Upper lobe of right lung (tissue), 1 donor: ENCODE data around the gene COL13A1. TPM values are rescaled to one million over a fixed set of nuclear protein-coding genes. Genes with fewer than 3 reads are reported as not detected.

Experiments used
- ATAC-seq: fragments of 200-7000 bp; cut with Tn5 transposase; one replicate; pipeline ENCODE4 v1.9.1; 2020; ENCODE audit warnings: mild to moderate bottlenecking, moderate library complexity
- DNase-seq: peaks from one replicate; pipeline ENCODE4 v3.0.0-alpha.2; 2020
- H3K27ac ChIP-seq: fragments of 200-600 bp; one replicate; pipeline ENCODE4 v1.8.0; 2022
- H3K27me3 ChIP-seq: fragments of 200-600 bp; one replicate; pipeline ENCODE4 v1.8.0; 2022; ENCODE audit warnings: mild to moderate bottlenecking
- H3K36me3 ChIP-seq: fragments of 200-600 bp; one replicate; pipeline ENCODE4 v1.8.0; 2022
- H3K4me1 ChIP-seq: fragments of 200-600 bp; one replicate; pipeline ENCODE4 v1.8.0; 2022
- H3K4me3 ChIP-seq: fragments of 200-600 bp; one replicate; pipeline ENCODE4 v1.8.0; 2022; ENCODE audit warnings: mild to moderate bottlenecking
- H3K9me3 ChIP-seq: fragments of 200-600 bp; one replicate; pipeline ENCODE4 v1.8.0; 2022
- intact Hi-C: fragments of 100-400 bp; cut with DNase I; formaldehyde crosslinking; loops from one replicate; pipeline ENCODE4 v1.11.0; 2022
- total RNA-seq: library from RNA; stranded (reverse); fragmentation: NEBNext Ultra II Directional; extraction: Animal tissue kit (Norgen Biotek cat#: 25700); gene quantifications from one replicate; pipeline ENCODE4 v1.2.1, GENCODE V29; 2021
- TF ChIP-seq, protein P1 (sequence below): fragments of 200-600 bp; IDR thresholded peaks from one replicate; pipeline ENCODE4 v1.8.0; 2022; ENCODE audit warnings: antibody characterized with exemption
- donor health status: DM: no; HTN: yes; CAD: no; lungs with severe emphysema.

Gene COL13A1
- total RNA-seq, 1 donor from 2014 or later: 13.5 TPM

DNA sequence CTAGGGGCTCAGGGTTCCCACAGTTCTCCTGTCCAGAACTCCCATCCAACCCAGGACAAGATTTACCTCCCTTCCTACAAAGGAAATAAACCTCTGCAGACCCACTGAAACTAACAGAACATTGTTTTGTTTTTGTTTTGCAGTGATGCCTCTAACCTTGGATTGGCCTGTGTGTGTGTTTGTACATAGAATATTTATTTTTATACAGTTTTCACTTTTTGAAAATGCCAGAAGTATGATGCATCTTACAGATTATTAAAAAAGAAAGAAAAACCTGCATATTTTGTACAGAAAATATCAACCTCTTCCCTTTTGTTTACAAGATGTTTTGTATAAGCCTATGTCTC, 156.8 kb downstream of the COL13A1 start:
- TF ChIP-seq, protein P1, sequence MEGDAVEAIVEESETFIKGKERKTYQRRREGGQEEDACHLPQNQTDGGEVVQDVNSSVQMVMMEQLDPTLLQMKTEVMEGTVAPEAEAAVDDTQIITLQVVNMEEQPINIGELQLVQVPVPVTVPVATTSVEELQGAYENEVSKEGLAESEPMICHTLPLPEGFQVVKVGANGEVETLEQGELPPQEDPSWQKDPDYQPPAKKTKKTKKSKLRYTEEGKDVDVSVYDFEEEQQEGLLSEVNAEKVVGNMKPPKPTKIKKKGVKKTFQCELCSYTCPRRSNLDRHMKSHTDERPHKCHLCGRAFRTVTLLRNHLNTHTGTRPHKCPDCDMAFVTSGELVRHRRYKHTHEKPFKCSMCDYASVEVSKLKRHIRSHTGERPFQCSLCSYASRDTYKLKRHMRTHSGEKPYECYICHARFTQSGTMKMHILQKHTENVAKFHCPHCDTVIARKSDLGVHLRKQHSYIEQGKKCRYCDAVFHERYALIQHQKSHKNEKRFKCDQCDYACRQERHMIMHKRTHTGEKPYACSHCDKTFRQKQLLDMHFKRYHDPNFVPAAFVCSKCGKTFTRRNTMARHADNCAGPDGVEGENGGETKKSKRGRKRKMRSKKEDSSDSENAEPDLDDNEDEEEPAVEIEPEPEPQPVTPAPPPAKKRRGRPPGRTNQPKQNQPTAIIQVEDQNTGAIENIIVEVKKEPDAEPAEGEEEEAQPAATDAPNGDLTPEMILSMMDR: peak; percentile 10
- no peaks in the 10 kb centered on the region for H3K36me3 ChIP-seq
- no peak for ATAC-seq
- no peak for DNase-seq
- no peaks in the 10 kb centered on the region for H3K27me3 ChIP-seq
- no peaks in the 10 kb centered on the region for H3K9me3 ChIP-seq
- no peak overlapping the region for H3K27ac ChIP-seq
- H3K4me1 ChIP-seq: peaks cover 4% of the 10 kb centered on the region
- intact Hi-C loops: no loop called here
- no peak overlapping the region for H3K4me3 ChIP-seq

DNA sequence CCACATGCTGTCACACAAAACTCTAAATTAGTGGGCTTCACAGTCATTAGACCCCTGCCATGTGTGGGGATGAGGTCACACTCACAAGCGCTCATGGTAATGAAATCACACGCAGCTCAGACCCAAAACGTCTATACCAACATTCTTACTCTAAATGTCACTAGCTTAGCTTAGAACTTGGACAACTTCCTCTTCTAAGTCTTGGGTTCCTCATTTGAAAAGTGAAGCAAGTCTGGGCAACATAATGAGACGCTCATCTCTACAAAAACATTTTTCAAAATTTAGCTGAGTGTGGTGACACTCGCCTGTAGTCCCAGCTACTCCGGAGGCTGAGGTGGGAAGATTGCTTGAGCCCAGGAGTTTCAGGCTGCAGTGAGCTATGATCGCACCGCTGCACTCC, 158.2 kb downstream of the COL13A1 start:
- intact Hi-C loops: no loop called here
- ATAC-seq: peak; percentile 62
- DNase-seq: no peak

DNA sequence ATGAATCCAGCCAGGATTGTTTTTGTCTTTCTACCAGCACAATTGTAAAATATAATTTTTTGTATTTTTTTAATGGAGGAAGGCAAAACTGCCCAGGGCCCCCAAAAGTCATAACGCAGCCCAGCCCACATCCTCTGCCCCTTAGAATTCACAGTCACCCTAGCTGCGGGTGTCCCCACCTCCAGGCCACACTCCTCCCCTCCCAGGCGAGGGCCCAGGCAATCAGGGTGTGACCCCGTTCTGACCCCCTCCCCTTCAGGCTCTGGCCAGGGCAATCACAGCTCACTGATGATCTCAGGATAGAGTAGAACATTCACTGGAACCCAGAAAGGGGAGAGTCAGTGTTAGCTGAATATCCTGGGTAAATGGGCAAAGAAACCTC, 158.9 kb downstream of the COL13A1 start:
- Histone ChIP-seq H3K27ac (no peak overlapping the region), H3K4me1 (peaks cover 4% of the 10 kb centered on the region), H3K4me3 (no peak overlapping the region), H3K27me3 (no peaks in the 10 kb centered on the region), H3K9me3 (no peaks in the 10 kb centered on the region), H3K36me3 (no peaks in the 10 kb centered on the region)
- DNase-seq: no peak
- TF ChIP-seq, protein P1: no peak
- intact Hi-C loops: no loop called here
- no peak for ATAC-seq

More for the DNA sequence above, 158.2 kb downstream of the COL13A1 start:
- no peaks in the 10 kb centered on the region for H3K27me3 ChIP-seq
- no peak overlapping the region for H3K4me3 ChIP-seq
- H3K4me1 ChIP-seq: peaks cover 4% of the 10 kb centered on the region
- no peaks in the 10 kb centered on the region for H3K36me3 ChIP-seq
- H3K27ac ChIP-seq: peak overlapping the region; percentile 11
- TF ChIP-seq, protein P1: no peak
- no peaks in the 10 kb centered on the region for H3K9me3 ChIP-seq

DNA sequence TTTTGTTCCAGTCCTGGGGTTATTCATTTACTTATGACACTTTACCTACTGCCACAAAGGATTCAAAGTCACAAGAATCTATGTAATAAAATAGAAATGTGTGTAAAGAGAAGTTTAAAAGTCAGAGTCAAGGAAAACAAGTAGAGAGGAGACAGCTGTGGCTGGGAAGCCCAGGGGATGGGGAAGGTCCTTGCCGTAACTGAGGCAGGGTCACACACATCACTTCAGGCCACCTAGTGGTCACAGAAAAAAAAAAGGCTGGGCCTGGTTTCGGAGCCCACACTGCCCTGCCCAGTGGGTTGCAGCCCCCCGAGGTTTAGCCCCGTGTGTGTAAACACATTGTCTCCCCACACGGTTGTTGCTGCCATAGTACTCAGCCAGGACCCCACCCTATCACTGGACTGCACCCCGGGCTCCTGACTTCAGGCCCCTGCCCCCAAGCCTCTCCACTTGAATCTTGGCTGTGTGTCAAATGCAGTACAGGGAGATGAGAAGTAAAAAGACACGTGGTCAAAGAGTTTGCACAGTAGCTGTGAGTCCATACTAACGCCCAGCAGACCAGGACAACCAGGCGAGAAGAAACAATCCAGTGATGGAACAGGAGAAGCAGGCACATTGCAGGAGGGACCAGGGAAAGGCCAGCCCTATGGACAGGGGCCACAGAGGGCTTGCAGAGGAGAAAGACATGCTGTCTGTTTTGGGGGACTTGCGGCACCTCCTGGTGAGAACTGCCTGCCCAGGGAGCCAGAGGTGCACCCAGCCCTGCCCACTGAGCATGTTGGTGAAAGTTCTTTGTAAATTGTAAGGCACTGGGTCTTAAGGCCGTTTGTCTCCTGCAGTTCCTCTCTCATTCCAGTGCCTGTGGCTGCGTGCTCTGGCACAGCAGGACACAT, 159.5 kb downstream of the COL13A1 start:
- peak; percentile 7 for ATAC-seq
- Histone ChIP-seq H3K4me3 (no peak overlapping the region), H3K27me3 (no peaks in the 10 kb centered on the region), H3K9me3 (no peaks in the 10 kb centered on the region), H3K4me1 (peaks cover 4% of the 10 kb centered on the region), H3K27ac (no peak overlapping the region), H3K36me3 (no peaks in the 10 kb centered on the region)
- TF ChIP-seq, protein P1: peak; percentile 23
- intact Hi-C loops: no loop called here
- DNase-seq: no peak

DNA sequence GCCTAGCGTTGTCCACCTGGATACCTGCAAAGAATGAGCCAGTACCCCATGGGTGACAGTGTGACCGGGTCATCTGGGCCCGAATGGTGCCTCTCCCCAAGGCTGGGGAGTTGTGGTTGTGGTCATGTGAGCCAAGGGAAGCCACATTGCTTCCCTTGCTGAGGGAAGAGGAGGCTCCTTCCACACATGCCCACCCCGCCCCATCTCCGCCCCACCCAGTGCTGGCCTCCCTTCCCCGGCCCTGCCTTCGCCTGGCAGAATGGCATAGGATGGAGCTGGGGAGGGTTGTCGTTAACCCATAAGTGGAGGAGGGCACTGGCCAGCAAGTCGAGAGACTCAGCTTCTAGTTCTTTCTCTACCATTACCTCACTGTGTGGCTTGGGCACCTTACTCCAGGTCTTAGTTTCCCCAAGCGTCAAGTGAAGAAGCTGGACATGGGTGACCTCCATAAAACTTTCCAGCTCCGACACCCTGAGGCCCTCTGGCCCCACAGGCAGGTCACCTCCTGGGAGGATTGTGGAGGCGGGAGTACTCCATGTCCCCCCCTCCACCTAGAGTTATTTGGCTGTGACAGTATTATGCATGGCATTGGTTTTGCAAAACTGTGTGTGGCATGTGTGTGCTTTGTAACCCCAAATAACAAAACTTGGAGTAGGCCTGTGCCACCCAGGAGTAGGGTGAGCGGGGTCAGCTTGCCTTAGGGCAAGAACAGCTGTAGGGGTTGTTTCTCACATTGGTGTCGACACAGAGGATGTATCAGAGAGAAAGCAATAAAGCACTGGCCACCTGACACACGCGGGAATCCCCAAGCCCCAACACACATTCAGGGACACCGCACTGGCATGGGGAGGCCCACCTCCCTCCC, 160.4 kb downstream of the COL13A1 start:
- DNase-seq (no peak), ATAC-seq (peak; percentile 44)
- Histone ChIP-seq H3K4me1 (peaks cover 4% of the 10 kb centered on the region), H3K27ac (no peak overlapping the region), H3K36me3 (no peaks in the 10 kb centered on the region), H3K9me3 (no peaks in the 10 kb centered on the region), H3K27me3 (no peaks in the 10 kb centered on the region), H3K4me3 (no peak overlapping the region)
- intact Hi-C loops: no loop called here
- TF ChIP-seq, protein P1: no peak
